Gastrocnemius medialis (tissue), 4 donors: ENCODE results near the gene SASH3. TPM values are rescaled to one million over a fixed set of nuclear protein-coding genes. Genes with fewer than 3 reads are reported as not detected.

Experiments used
- ATAC-seq, 2 donors: fragments of 150-250 bp; one replicate each; pipeline ENCODE4 v1.9.1; 2016
- DNase-seq, 2 donors: peaks; one replicate each; pipeline ENCODE4 v3.0.0-alpha.2; 2019
- H3K27ac ChIP-seq, 4 donors: fragments of 200-600 bp; sonication (generic); 1 replicate in 1 of 4; 2 replicates in 3 of 4; pipeline ENCODE4 v1.5.1; 2016 to 2018; ENCODE audit warnings: mild to moderate bottlenecking in 2 of 4, moderate library complexity in 1 of 4
- H3K27me3 ChIP-seq, 3 donors: fragments of 200-600 bp; sonication (generic) in 2 of 3; 1 replicate in 1 of 3; 2 replicates in 2 of 3; pipeline versions ENCODE4 v1.5.1 to v1.6.0; 2016 to 2019; ENCODE audit warnings: mild to moderate bottlenecking in 1 of 3, moderate library complexity in 1 of 3
- H3K36me3 ChIP-seq, 2 donors: fragments of 200-600 bp; sonication (generic) in 1 of 2; one replicate each; pipeline ENCODE4 v1.5.1; 2017 to 2018
- H3K4me1 ChIP-seq, 2 donors: fragments of 200-600 bp; sonication (generic) in 1 of 2; one replicate each; pipeline ENCODE4 v1.5.1; 2016 to 2017; ENCODE audit warnings: mild to moderate bottlenecking in 2 of 2
- H3K4me3 ChIP-seq, 4 donors: fragments of 200-600 bp; sonication (generic) in 3 of 4; 1 replicate in 1 of 4; 2 replicates in 3 of 4; pipeline ENCODE4 v1.5.1; 2016 to 2019; ENCODE audit warnings: mild to moderate bottlenecking in 2 of 4
- H3K9me3 ChIP-seq, 3 donors: fragments of 200-600 bp; sonication (generic) in 2 of 3; 1 replicate in 1 of 3; 2 replicates in 2 of 3; pipeline ENCODE4 v1.5.1; 2016 to 2019
- POLR2A ChIP-seq, 2 donors: fragments of 450-650 bp; IDR thresholded peaks; one replicate each; pipeline ENCODE4 v1.6.1; 2017; ENCODE audit warnings: antibody characterized with exemption in 2 of 2, mild to moderate bottlenecking in 2 of 2, moderate library complexity in 2 of 2
- in situ Hi-C, 4 donors: fragments of 200-750 bp; cut with MboI; loops; one replicate each; pipeline versions ENCODE4 v1.15.0 to v1.8.0; 2017; ENCODE audit warnings: low sequenced_read_pairs in 4 of 4
- intact Hi-C: fragments of 100-400 bp; cut with DNase I; formaldehyde crosslinking; loops from one replicate; pipeline ENCODE4 v1.15.1; 2023; ENCODE audit warnings: low total_unique reads
- total RNA-seq, 4 donors: library from RNA; depleted of rRNA; stranded (reverse); fragments of >200 nt; gene quantifications; one replicate each; pipeline versions ENCODE4 v1.1.0 to v1.2.3, GENCODE V29; 2016
- TF ChIP-seq, protein P1 (sequence below), 5 experiments: fragments of 450-650 bp in 3 of 5; fragments of 200-600 bp in 2 of 5; sonication (generic) in 2 of 5; IDR thresholded peaks in 4 of 5; conservative IDR thresholded peaks in 1 of 5; 1 replicate in 4 of 5; 2 replicates in 1 of 5; pipeline ENCODE4 v1.5.1; 2016 to 2019; ENCODE audit warnings: antibody characterized with exemption in 5 of 5, mild to moderate bottlenecking in 3 of 5, moderate library complexity in 3 of 5

SASH3 gene
- total RNA-seq, 4 donors from 2014 or later: 1.3 to 2.2 (median 1.7) TPM

DNA sequence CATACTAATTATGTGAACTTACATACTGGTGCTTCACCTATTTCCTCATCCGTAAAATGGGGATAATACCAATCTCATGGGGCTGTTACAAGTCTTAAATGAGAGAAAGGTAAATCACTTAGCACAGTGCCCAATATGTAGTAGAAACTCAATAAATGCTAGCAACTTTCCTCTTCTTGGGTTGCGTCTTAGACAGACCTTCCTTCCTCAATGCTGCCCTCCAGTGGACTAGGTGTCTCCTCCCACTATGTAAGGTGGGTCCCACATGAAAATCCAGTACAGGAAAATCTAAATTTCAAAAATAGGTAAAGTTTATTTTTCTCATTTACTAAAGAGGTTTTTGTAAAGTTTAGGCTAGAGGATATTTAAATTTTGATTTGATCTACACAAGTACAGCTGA is 43.4 kb downstream of the SASH3 start:
- no peak overlapping the region for H3K27ac ChIP-seq
- no peaks in the 10 kb centered on the region for H3K9me3 ChIP-seq
- in situ Hi-C loops (no loop called here), intact Hi-C loops (loop anchor here (5.0 kb wide), 1 partner anchor 211 kb away; no protein-coding TSS in a partner anchor)
- TF ChIP-seq POLR2A (IDR thresholded peaks at IDR 0.05): no peak
- TF ChIP-seq, protein P1, sequence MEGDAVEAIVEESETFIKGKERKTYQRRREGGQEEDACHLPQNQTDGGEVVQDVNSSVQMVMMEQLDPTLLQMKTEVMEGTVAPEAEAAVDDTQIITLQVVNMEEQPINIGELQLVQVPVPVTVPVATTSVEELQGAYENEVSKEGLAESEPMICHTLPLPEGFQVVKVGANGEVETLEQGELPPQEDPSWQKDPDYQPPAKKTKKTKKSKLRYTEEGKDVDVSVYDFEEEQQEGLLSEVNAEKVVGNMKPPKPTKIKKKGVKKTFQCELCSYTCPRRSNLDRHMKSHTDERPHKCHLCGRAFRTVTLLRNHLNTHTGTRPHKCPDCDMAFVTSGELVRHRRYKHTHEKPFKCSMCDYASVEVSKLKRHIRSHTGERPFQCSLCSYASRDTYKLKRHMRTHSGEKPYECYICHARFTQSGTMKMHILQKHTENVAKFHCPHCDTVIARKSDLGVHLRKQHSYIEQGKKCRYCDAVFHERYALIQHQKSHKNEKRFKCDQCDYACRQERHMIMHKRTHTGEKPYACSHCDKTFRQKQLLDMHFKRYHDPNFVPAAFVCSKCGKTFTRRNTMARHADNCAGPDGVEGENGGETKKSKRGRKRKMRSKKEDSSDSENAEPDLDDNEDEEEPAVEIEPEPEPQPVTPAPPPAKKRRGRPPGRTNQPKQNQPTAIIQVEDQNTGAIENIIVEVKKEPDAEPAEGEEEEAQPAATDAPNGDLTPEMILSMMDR (IDR thresholded peaks at IDR 0.05 in 4 of 5, conservative IDR thresholded peaks at IDR 0.05 in 1 of 5): peak in 3 of 5 experiments; percentile 19 to 43 (median 32)
- no peaks in the 10 kb centered on the region for H3K4me1 ChIP-seq
- no peaks in the 10 kb centered on the region for H3K27me3 ChIP-seq
- DNase-seq: no peak
- no peak overlapping the region for H3K4me3 ChIP-seq
- H3K36me3 ChIP-seq: no peaks in the 10 kb centered on the region
- no peak for ATAC-seq

DNA sequence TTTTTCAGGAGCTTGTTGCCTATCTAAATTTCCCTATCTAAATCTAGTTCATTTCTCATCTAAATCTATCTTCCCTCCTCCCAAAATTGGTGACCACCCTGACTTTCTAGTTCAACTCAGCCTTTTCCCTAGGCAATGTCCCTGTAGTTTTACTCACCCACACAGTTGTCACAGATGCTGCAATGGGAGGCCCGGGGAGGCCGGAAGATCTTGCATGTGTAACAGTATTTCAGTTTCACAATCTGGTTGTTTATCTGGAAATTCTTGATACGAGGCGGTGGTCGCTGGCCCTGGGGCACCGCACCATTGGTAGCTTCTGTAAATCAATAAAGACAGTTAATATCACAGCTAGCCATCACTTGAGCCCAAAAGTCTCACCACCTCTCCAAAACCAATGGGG is 43.8 kb downstream of the SASH3 start:
- Histone ChIP-seq H3K27me3 (no peaks in the 10 kb centered on the region), H3K27ac (no peak overlapping the region), H3K9me3 (no peaks in the 10 kb centered on the region), H3K36me3 (no peaks in the 10 kb centered on the region), H3K4me1 (no peaks in the 10 kb centered on the region), H3K4me3 (no peak overlapping the region)
- intact Hi-C loops: loop anchor here (5.0 kb wide), 1 partner anchor 211 kb away; no protein-coding TSS in a partner anchor
- no peak for DNase-seq
- in situ Hi-C loops: no loop called here
- ATAC-seq: no peak
- no peak for TF ChIP-seq POLR2A (IDR thresholded peaks at IDR 0.05)
- TF ChIP-seq, protein P1 (IDR thresholded peaks at IDR 0.05 in 4 of 5, conservative IDR thresholded peaks at IDR 0.05 in 1 of 5): no peak

DNA sequence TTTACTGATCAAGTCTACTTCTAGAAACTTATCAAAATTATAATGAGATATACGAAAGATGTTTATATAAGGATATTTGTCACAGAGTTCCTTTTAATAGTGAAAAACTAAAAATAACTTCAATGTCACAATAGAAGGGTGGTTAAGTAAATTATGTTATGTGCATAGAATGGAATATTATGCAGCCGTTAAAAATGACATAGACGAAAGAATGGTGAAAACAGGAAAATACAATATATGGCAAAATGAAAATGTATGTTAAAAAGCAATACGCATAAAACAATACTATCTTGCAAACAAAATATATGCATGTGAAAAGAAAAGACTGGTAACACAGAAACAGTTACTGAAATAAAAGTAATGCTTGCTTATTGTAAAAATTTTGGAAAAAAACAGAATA is 44.9 kb downstream of the SASH3 start:
- ATAC-seq (no peak), DNase-seq (no peak)
- Histone ChIP-seq H3K36me3 (no peaks in the 10 kb centered on the region), H3K27me3 (no peaks in the 10 kb centered on the region), H3K4me1 (no peaks in the 10 kb centered on the region), H3K27ac (no peak overlapping the region), H3K9me3 (no peaks in the 10 kb centered on the region), H3K4me3 (no peak overlapping the region)
- TF ChIP-seq, protein P1 (IDR thresholded peaks at IDR 0.05 in 4 of 5, conservative IDR thresholded peaks at IDR 0.05 in 1 of 5): no peak
- no peak for TF ChIP-seq POLR2A (IDR thresholded peaks at IDR 0.05)
- intact Hi-C loops (loop anchor here (5.0 kb wide), 1 partner anchor 212 kb away; no protein-coding TSS in a partner anchor), in situ Hi-C loops (loop anchor here in 2 of 4 donors (25.0 kb wide), 2 partner anchors 187 to 212 kb away; no protein-coding TSS in a partner anchor)

DNA sequence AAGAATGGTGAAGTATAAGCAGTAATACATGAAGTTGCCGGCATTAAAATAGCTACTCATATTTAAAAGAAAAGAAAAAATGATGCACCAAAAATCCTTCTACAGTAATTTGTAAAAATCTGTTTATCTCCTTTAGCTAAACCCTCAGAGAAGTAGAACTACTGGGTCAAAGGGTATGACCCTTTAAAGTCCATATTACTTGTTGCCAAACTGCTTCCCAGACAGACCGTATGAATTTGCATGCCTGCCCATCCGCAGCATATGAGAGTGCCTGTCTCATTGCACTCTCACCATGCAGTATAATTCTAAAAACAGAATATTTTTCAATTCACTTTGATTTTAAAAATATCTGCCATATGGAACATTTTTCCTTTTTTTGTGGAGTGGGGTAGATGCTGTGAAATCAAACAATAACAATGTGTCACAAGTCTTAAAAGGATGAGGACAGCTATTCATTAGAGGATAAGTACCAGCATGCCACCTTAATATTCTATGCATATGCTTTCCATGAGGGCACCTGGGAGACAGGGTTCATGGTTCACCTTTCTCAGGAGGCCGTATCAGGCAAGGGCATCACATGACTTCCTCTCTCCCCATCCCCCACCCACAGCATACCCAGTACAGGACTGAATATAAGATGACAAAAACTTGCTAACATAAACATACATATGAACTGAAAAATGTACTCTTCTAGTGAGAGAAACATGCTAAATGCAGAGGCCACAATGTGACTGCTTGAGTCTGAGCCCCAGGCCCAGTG is 46.2 kb downstream of the SASH3 start:
- Histone ChIP-seq H3K4me1 (peaks cover 0 to under 1% of the 10 kb centered on the region in 2 donors), H3K27ac (no peak overlapping the region), H3K36me3 (no peaks in the 10 kb centered on the region), H3K27me3 (no peaks in the 10 kb centered on the region), H3K9me3 (no peaks in the 10 kb centered on the region), H3K4me3 (no peak overlapping the region)
- DNase-seq (no peak), ATAC-seq (no peak)
- TF ChIP-seq, protein P1 (IDR thresholded peaks at IDR 0.05 in 4 of 5, conservative IDR thresholded peaks at IDR 0.05 in 1 of 5): no peak
- no peak for TF ChIP-seq POLR2A (IDR thresholded peaks at IDR 0.05)
- in situ Hi-C loops (loop anchor here in 2 of 4 donors (25.0 kb wide), 2 partner anchors 189 to 214 kb away; no protein-coding TSS in a partner anchor), intact Hi-C loops (no loop called here)
